OCI-M1 (cell line): ENCODE results near the gene MAPK14.

ENCODE experiments used
- DNase-seq: peaks from one replicate; lab custom pipeline; 2025; lab: John Stamatoyannopoulos, UW

The MAPK14 gene

DNA sequence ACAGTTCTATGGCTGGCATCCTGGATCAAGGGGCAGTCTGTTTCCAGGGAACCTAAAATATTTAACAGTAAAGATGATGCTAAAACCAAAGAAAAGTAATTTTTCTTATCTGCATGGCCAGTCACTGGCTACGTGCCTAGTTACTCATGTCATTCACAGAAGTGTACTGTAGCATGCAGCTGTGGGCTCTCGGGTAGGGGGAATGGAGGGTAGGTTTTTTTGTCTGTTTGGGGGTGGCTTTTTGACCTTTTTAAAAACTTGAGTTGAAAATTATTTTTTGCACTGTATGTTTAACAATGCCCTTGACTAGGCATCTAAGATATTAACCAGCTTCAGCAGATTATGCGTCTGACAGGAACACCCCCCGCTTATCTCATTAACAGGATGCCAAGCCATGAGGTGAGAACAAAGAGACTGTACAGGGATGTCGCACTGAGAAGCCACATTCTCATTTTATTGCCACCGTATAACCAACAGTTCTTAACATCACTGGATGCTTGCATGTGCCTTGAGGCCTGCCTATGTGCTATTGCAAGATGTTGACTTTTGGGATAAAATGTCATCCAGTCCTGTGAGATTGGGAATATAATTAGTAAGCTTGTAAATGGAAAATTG lies 72.4 kb downstream of the MAPK14 start:
- DNase-seq: peak; percentile 61

DNA sequence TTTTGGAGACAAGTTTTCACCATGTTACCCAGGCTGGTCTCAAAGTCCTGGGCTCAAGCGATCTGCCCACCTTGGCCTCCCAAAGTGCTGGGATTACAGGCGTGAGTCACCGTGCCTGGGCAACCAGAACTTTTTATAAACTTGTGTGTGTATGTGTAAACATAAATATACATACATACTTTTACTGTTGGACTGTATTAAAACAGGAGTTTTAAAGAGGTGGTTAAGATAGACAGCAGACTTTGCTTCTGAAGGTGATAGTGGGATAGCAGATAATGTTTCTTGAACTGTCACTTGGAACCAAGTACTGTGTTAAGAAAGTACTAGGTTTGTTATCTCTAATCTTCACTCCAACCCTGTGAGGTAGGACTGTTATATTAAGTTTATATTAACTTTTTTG lies 74.1 kb downstream of the MAPK14 start:
- no peak for DNase-seq

DNA sequence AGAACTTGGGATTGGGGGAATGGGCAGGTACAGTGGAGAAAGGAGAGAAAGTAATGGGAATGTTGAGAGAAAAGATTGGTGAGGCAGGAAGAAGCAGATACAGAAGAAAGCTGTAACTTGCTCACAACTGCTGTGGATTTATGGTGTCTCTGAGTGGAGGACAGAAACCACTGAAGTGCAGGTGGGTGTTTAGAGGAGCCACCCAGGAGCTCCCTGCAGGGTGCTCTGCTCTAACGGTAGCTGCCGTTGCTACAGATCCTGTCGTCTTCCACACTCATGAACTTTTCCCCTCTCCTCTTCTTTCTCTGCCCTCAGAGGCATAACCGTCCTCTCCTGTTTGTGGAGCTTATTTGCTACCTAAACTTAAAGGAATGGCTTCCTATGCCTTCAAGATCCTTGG lies 75.2 kb downstream of the MAPK14 start:
- no peak for DNase-seq

DNA sequence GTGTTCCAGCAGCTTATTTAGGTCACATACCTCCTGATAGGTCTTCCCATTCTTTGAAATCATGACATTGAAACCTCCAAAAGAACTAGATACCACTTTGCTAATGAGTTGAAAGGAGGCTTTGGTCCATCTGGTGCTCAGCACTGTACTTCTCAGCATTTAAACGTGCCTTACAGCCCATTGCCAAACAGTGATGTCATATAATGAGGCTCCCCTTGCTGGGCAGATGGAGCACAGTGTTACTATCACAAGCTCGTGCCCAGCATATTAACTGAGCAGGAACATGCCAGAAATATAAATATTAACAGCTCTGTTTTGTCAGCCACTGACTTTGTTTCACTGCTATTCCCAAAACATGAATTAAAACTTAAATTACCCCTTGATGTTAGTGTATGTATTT lies 77.2 kb downstream of the MAPK14 start:
- DNase-seq: no peak

DNA sequence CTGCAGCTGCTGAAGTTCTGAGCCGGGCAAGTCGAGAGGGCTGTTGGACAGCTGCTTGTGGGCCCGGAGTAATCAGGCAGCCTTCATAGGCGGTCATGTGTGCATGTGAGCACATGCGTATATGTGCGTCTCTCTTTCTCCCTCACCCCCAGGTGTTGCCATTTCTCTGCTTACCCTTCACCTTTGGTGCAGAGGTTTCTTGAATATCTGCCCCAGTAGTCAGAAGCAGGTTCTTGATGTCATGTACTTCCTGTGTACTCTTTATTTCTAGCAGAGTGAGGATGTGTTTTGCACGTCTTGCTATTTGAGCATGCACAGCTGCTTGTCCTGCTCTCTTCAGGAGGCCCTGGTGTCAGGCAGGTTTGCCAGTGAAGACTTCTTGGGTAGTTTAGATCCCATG lies 81.5 kb downstream of the MAPK14 start:
- DNase-seq: no peak

DNA sequence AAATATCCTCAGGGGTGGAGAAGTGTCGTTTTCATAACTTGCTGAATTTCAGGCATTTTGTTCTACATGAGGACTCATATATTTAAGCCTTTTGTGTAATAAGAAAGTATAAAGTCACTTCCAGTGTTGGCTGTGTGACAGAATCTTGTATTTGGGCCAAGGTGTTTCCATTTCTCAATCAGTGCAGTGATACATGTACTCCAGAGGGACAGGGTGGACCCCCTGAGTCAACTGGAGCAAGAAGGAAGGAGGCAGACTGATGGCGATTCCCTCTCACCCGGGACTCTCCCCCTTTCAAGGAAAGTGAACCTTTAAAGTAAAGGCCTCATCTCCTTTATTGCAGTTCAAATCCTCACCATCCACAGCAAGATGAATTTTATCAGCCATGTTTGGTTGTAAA lies 82.4 kb downstream of the MAPK14 start:
- DNase-seq: no peak

DNA sequence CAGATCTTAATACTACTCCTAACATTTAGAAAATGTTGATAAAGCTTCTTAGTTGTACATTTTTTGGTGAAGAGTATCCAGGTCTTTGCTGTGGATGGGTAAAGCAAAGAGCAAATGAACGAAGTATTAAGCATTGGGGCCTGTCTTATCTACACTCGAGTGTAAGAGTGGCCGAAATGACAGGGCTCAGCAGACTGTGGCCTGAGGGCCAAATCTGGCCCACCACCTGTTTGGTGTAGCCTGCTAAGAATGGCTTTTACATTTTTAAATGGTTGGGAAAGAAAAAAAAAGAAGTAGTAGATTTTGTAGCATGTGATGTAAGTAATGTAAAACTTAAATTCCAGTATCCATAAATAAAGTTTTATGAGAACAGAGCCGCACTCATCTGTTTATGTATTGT lies 83.3 kb downstream of the MAPK14 start:
- DNase-seq: no peak

DNA sequence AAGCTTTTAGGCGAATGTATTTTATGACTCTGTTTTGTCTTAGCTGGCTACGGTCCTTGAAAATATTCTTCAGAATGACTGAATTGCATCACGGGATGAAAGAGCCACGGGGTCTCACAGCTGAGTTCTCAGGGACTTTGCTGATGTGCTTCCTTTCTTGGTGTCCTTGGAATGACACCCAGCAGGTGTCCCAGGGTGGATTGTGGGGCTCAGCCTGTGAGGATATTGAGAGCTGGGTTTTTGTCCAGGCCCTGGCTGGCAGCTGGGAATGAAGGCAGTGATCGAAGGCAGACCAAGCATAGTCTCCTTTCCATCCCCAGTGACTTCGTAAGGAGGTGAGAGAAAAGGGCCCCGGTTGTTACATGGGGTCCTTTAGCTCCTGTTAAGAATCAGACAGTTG lies 83.9 kb downstream of the MAPK14 start:
- no peak for DNase-seq

DNA sequence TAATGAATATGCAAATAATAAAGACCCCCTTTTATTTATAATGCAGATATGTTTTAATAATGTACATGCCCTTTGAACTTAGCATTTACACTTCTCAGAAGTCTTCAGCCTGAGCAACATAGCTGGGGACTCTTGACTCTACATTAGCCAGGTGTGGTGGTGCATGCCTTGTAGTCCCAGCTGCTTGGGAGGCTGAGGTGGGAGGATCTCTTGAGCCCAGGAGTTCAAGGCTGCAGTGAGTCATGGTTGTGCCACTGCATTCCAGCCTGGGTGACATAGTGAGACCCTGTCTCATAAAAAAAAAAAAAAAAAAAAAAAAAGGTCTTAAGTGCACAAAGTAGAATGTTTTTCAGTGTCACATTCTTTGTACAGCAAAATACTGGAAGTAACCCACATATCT lies 85.4 kb downstream of the MAPK14 start:
- DNase-seq: no peak

DNA sequence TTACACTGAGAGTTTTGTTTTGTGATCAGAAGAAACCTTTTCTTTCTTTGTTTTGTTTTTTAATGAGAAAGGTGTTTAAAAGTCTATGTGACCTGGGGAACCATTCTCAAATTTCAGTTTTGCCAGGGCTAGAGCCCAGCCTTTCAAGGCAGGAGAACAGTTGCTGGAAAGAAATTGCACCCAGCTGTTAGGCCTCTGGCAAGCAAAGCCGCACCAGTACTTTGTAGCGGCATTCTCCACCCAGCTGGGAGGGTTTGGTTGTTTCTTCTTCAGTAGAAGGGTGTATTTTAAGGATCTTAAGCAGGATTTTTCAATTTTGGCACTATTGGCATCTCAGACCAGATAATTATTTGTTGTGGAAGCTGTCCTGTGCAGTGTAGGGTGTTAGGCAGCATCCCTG lies 86.1 kb downstream of the MAPK14 start:
- no peak for DNase-seq

DNA sequence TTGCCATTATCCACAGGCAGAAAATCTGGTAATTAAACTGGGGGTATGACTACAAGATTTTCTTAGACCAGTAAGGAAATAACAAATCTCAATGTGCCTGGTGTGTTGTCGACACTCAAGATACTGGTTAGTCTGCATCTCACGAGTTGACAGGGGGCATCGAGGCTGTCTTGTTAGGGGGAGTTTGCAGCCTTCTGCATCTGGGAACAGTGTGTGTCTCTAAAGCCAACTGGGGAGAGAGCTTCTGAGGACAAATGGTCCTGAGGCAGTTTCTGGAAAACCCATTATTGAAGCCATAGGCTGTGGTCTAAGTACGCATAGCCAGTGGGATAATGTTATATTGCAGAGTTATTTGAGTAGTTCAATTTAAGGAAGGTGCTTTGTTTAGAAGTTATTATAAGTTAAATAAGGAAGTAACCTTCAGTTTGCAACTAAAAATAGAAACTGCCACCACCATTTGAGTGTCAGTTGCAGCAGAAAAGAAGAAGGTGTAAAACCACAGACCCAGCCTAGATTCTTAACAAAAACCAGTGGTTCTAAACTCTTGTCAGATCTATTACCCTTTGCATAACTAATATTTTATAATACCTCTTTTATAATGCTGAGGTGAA lies 87.3 kb downstream of the MAPK14 start:
- DNase-seq: peak; percentile 72

DNA sequence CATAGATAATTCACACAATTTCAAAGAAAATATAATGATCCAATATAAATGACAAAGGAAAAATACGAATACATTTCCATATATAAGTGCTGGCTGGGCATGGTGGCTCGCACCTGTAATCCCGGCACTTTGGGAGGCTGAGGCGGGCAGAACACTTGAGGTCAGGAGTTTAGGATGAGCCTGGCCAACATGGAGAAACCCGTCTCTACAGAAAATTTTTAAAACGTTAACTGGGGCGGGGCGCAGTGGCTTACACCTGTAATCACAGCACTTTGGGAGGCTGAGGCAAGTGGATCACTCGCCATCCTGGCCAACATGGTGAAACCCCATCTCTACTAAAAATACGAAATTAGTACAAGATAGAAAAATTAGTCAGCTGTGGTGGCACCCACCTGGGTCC lies 87.8 kb downstream of the MAPK14 start:
- no peak for DNase-seq

DNA sequence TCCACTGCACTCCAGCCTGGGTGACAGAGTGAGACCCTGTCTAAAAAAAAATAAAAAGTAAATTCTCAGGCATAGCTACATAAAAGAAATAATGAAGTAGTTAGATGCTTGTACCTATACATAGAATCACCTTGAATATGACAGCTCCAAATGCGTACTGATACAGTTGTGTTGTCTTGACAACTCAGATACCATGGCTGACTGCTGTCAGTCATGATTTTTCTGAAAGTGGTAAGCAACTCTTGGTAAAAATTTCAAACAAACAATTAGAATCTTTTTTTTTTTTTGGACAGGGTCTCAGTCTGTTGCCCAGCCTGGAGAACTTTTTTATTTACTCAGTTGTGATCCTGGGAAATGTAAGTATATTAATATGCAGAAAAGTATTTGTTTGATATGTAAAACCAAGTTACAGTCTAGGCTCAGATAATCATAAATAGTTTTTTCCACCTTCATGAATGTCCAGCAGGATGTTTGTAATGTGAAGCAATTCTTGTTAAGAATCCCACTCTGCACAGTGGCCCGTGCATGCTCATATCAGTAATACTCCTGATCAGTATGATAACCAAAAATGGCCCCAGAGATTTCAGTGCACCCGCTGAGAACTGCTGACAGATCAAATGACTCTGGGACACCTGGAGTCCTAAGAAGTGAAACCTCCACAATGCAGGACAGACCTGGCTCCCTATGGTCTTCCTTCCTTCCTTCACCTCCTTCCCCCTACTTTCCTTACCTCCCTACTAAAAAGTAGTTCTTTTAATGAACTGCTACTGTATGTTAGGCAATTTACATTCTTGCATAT lies 88.7 kb downstream of the MAPK14 start:
- no peak for DNase-seq

DNA sequence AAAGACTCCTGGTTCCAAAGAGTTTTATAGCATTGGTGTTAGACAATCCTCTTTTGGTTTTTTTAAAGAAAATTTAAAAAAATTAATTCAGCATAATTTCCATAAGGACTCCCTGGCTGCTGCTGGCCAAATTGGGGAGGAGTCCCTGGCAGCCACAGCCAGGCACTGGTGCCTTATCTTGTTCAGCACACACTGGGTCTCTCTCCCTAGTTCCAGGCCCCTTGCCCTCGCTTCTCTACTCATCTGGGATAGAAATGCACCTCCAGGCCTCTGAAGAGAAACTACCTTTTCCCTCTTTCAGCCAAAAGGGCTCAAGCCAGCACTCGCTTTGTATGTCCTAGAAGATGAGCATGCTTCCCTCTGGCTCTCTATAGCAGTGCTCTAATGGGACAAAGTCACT lies 89.3 kb downstream of the MAPK14 start:
- DNase-seq: peak; percentile 76

DNA sequence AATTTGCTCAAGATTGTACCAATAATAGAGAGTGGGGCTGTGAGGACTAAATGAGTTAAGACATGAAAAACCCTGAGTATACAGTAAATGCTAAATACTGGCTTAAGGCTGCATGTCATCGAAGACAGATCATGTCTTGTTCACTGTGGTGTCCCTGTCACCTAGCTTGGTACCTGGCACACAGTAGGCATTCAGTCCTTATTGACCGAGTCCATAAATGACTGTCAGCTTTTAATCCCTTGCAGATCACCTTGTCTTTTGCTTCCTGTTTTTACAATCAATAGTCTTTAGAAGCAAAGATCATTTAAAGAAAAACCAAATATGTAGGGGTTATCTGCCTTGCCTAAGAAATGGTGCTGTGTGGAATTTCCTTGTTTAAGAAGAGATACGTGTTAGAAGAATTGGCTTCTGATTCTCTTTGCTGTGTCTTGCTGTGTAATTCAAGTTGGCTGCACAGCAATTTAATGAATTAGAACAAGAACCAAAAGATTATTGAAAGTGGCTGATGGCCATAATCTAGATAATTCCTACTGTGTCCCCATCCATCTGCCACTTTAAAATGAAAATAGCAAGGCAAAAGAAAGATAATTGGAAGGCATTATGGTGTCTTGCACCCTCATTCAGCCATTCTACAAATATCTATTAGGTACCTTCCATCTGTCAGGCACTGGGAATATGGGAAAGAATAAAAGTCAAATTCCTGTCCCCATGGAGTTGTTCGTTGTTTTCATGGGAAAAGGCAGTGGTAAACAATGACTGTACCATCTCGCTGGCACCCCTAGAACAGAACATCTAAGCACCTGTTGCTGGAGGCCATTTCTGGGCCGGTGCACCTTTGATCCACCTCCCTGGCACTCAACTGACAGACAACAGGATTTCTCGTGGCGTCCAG lies 90.3 kb downstream of the MAPK14 start:
- peak; percentile 60 for DNase-seq

DNA sequence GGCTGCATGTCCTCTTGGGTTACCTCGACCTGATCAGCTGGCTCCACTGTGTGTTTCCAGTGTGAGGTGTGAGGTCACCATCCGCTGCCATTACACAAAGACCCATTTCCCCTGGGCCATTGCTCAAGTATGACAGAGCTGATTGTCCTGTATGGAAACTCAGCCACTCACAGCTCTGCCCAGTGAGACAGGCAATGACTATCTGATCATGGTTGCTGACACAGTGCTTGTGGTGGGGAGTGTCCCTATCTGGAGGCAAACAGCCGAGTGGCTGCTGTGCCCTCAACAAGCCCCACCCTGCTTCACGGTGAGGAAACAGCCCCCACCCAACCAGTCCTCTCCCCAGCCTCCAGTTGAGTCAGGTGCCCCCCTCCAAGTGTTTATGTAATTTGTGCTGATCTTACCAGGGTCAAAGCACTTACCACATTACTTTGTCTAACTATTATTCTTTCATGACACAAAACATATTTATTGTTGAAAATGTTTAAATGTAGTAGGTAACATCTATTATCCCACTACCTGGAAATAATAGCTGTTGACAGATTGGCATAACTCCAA lies 91.0 kb downstream of the MAPK14 start:
- DNase-seq: peak; percentile 99

DNA sequence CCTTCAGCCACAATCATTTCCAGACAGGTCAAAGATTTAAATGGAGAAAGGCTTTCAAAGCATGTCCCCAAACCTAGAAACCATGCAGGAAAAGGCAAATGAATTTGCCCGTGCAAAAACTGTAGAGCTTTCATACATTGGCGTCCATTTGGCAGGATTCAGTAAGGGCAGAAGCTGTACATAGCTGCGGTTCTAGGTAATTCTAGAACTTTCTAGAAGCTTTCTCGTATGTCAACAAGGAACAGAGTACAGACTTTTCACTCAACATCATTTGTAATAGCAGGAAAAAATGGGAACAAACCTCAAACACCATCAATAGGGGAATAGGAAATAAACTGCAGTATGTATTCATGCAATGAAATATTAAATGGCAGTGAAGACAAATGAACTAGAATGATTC lies 91.6 kb downstream of the MAPK14 start:
- DNase-seq: peak; percentile 58

DNA sequence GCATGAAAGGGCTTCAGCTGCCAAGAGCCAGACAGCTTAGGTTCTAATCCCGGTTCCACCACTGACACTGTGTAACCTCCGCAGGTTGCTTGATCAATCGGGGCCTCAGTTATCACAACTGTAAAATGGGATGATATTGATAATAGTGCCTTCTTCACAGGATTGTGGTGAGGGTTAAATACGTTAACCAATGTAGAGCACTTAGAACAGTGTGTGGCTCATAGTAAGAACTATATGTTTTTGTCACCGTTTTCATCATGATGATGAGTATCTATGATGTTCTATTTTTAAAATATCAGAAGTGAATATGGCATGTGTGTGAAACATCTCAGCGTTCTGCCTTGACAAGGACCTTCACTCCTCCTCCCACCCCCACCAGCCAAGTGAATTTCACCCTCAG lies 92.4 kb downstream of the MAPK14 start:
- no peak for DNase-seq

DNA sequence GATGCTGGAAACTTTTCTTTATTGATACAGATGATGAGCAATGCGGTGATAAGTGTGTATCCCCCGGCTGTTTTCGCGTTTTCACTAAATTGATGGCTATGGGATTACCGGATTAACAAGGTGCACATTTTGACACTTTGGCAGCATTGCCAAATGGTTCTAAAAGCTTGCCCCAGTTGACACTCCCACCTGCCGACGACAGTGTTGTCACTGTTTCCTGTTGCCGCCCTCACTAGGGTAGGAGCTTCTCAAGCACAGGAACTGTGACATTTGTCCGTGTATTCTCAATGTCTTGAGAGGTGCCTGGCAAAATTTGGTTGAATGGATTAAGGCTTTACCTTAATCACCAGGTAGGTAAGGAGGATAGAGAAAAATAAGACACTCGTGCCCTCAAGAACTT lies 92.9 kb downstream of the MAPK14 start:
- DNase-seq: no peak

DNA sequence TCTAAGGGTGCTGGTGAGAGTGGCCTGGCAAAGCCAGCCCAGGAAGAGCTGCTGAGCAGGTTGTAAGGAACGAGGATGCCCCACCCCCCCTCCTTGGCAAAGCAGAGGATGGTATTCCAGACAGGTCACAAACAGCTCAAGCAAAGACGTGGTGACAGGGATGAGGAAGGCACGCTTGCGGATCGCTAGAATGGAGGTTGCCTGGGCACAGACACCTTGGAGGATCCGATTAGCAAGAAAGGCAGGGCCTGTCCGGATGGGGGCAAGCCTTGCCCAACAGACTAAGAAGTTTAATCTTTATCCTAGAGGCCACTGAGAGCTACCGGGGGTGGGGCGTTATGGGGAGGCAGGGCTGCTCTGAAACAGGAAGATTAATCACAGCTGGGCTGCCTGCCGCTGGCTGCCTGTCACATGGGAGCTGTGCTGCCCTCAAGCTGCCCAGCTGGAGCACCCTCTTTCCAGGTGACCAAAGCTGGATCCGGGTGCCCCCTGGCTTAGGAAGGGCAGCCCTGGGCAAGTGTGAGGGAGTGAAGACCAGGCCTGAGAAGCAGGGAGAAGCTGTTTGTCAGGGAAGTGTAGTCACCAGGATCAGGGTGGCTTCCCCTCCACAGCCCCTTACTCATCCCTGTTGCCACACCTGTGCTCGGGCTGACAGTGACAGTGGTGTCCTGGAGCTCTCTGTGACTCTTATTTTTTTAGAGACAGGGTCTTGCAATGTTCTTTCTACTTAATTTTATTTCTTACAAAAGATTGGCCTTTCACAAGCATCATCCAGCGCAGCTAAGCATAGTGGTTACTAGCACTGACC lies 93.6 kb downstream of the MAPK14 start:
- peak; percentile 77 for DNase-seq

DNA sequence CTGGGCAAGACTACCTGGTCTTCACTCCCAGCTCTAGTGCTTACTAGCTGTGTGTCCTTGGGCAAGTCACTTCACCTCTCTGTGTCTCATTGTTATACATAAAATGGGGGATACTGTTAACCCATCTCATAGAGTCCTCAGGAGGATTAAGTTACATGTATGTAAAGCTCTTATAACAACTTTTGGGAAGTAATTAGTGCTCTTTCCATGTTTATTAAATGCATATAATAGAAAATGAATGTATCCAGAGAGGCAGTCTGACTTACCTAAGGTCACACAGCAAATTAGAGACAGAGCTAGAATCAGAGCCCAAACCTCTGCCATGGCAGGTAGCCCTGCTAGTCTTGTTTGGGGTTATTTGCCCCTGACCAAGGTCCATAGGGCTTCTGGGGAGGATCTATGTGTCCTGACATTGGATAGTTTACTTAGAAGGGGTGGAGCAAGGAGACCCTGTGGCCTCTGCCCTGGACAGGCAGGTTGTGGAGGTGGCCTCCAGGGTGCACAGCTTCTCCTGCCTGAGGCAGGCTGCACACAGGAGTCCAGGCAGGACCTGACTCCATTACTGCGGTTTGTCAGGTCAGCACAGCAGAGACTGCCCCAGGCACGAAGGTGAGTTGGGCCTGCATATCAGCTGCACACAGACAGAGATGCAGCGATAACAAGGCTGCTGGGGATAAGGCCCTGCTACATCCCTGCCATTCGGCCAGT lies 94.3 kb downstream of the MAPK14 start:
- no peak for DNase-seq
